ENCODE results near the gene HOXA9. TPM values are rescaled to one million over a fixed set of nuclear protein-coding genes. Genes with fewer than 3 reads are reported as not detected.

The HOXA9 gene
- polyA plus RNA-seq, 2 of the 4 experiments (the other 2 are of a cell fraction) = 1.4 TPM

GRCh38 chr7:27141137-27141922, 24.0 kb downstream of the HOXA9 start (continued):
- no peak for TF ChIP-seq ESRRA (IDR thresholded peaks at IDR 0.05; ENCODE audit: borderline replicate concordance, low read length)
- TF ChIP-seq JUN (IDR thresholded peaks at IDR 0.05) = no peak
- no peak for TF ChIP-seq HMGXB4 (CRISPR knock-in tag; IDR thresholded peaks at IDR 0.05; ENCODE audit: borderline replicate concordance)
- TF ChIP-seq HDAC2 (IDR thresholded peaks at IDR 0.05) = no peak
- no peak for TF ChIP-seq MAX (IDR thresholded peaks at IDR 0.05)
- TF ChIP-seq HOXB13 (CRISPR knock-in tag; IDR thresholded peaks at IDR 0.05; ENCODE audit: low read depth) = no peak

- DNase-seq (ENCODE audit: low read depth in 1 of 2, low spot score in 1 of 2) (no peak), ATAC-seq (no peak), FAIRE-seq (no peak)
- ChIA-PET POLR2A (interaction anchor here (2.3 kb wide), 1 partner anchor 276 kb away, joined by 9 read pairs; the partner anchor contains the start of gene SKAP2), CTCF (interaction anchor here (0.7 to 11.1 kb wide), 8 partner anchors 10 to 458 kb away, joined by 3 to 160 read pairs (median 25); partner anchors contain the start of genes HOXA3, HOXA4 and HOXA9)
- peaks cover 31% of the 10 kb centered on the region for H3K4me1 ChIP-seq
- WGBS (ENCODE audit: missing lambda C conversion rate) = 92% methylated on average over 15 of the region's 15 CpGs
- H3K4me2 ChIP-seq = no peak overlapping the region
- no peaks in the 10 kb centered on the region for H3K9me3 ChIP-seq
- no peak overlapping the region for H3K27ac ChIP-seq
- TF ChIP-seq CBX8 (IDR thresholded peaks at IDR 0.05) = no peak
- TF ChIP-seq CTCF (IDR thresholded peaks at IDR 0.05) = no peak
- TF ChIP-seq FOXS1 (CRISPR knock-in tag; IDR thresholded peaks at IDR 0.05) = no peak
- no peak for TF ChIP-seq JUN (IDR thresholded peaks at IDR 0.05)
- no peak for TF ChIP-seq ATOH8 (CRISPR knock-in tag; IDR thresholded peaks at IDR 0.05; ENCODE audit: low read depth)
- no peak for TF ChIP-seq CBX2 (IDR thresholded peaks at IDR 0.05; ENCODE audit: borderline replicate concordance, low read depth)
- TF ChIP-seq POLR2AphosphoS2 (conservative IDR thresholded peaks at IDR 0.05; ENCODE audit: low read length) = no peak
- no peak for TF ChIP-seq FOSL2 (IDR thresholded peaks at IDR 0.05)
- no peak for TF ChIP-seq FOSL2 (CRISPR knock-in tag; IDR thresholded peaks at IDR 0.05)
- no peak for TF ChIP-seq E2F6 (IDR thresholded peaks at IDR 0.05; ENCODE audit: borderline replicate concordance, low read depth)
- TF ChIP-seq ZSCAN20 (CRISPR knock-in tag; IDR thresholded peaks at IDR 0.05) = no peak
- TF ChIP-seq KDM5A (IDR thresholded peaks at IDR 0.05) = no peak
- no peak for TF ChIP-seq SMC3 (IDR thresholded peaks at IDR 0.05)
- TF ChIP-seq ESRRA (IDR thresholded peaks at IDR 0.05; ENCODE audit: borderline replicate concordance, low read length) = no peak
- TF ChIP-seq REST (IDR thresholded peaks at IDR 0.05) = no peak
- TF ChIP-seq FOSB (CRISPR knock-in tag; IDR thresholded peaks at IDR 0.05) = no peak
- TF ChIP-seq RNF2 (IDR thresholded peaks at IDR 0.05; ENCODE audit: borderline replicate concordance, low read depth) = no peak
- H3K4me3 ChIP-seq = no peak overlapping the region
Measured at GRCh38 chr7:27140126-27140857, 25.0 kb downstream of the HOXA9 start.

Data from A549 (cell line).